Mucosa of descending colon (tissue), 3 donors: Measurements from ENCODE around the gene BCL2. TPM values are rescaled to one million over a fixed set of nuclear protein-coding genes. Genes with fewer than 3 reads are reported as not detected.

ENCODE experiments used
- ATAC-seq: fragments of 200-7000 bp; cut with Tn5 transposase; one replicate; pipeline ENCODE4 v1.9.1; 2020; ENCODE audit warnings: mild to moderate bottlenecking, moderate library complexity
- DNase-seq, 3 donors: peaks; one replicate each; pipeline ENCODE4 v3.0.0-alpha.2; 2020
- H3K36me3 ChIP-seq: fragments of 200-600 bp; one replicate; pipeline ENCODE4 v1.8.0; 2021; ENCODE audit warnings: low read depth, mild to moderate bottlenecking
- H3K4me1 ChIP-seq: fragments of 200-600 bp; one replicate; pipeline ENCODE4 v1.8.0; 2021; ENCODE audit warnings: low read depth, mild to moderate bottlenecking
- H3K4me3 ChIP-seq: fragments of 200-600 bp; one replicate; pipeline ENCODE4 v1.8.0; 2021; ENCODE audit warnings: mild to moderate bottlenecking
- H3K9me3 ChIP-seq: fragments of 200-600 bp; one replicate; pipeline ENCODE4 v1.8.0; 2021; ENCODE audit warnings: mild to moderate bottlenecking
- CTCF ChIP-seq: fragments of 200-600 bp; IDR thresholded peaks from one replicate; pipeline ENCODE4 v1.8.0; 2022; ENCODE audit warnings: antibody characterized with exemption, mild to moderate bottlenecking
- intact Hi-C, 2 donors: fragments of 100-400 bp; cut with DNase I in 1 of 2; cut with micrococcal nuclease in 1 of 2; formaldehyde crosslinking; loops; one replicate each; pipeline versions ENCODE4 v1.11.0 to v1.11.1; 2022; cut with DNase I, micrococcal nuclease
- total RNA-seq, 3 donors: library from RNA; stranded (reverse); fragmentation: NEBNext Ultra II Directional in 2 of 3; extraction: Animal tissue kit (Norgen Biotek cat#: 25700) in 2 of 3; gene quantifications; one replicate each; pipeline versions ENCODE4 v1.2.1 to v1.2.4, GENCODE V29; 2021 to 2023
- donor health status: DM: no; HTN: no; CAD: no; lungs with moderate emphysema.
- donor health status: DM: no; HTN: no; CAD: no.
- donor health status: DM: no; HTN: yes; CAD: no.

BCL2 gene
- total RNA-seq, 3 donors from 2014 or later, result 17.7 to 25.7 (median 20.5) TPM

- Histone ChIP-seq H3K36me3 (no peaks in the 10 kb centered on the region), H3K9me3 (no peaks in the 10 kb centered on the region), H3K4me3 (no peak overlapping the region), H3K4me1 (peaks cover 28% of the 10 kb centered on the region)
- TF ChIP-seq CTCF, result no peak
- DNase-seq (no peak), ATAC-seq (no peak)
- intact Hi-C loops, result loop anchor here in 1 of 2 donors (10.0 kb wide), 1 partner anchor 60 kb away; the partner anchor contains the start of gene BCL2
Measured at GRCh38 chr18:63254716-63255399, 64.7 kb downstream of the BCL2 start.

- intact Hi-C loops, result loop anchor here in 1 of 2 donors (10.0 kb wide), 1 partner anchor 61 kb away; the partner anchor contains the start of gene BCL2
- no peak for TF ChIP-seq CTCF
- ATAC-seq, result peak; percentile 51
Measured at GRCh38 chr18:63253428-63254372, 65.9 kb downstream of the BCL2 start.

GRCh38 chr18:63253014-63253413 is 66.6 kb downstream of the BCL2 start:
- TF ChIP-seq CTCF, result no peak
- DNase-seq (no peak), ATAC-seq (peak; percentile 89)
- no peaks in the 10 kb centered on the region for H3K9me3 ChIP-seq
- intact Hi-C loops, result loop anchor here in 1 of 2 donors (10.0 kb wide), 1 partner anchor 62 kb away; the partner anchor contains the start of gene BCL2
- H3K4me3 ChIP-seq, result no peak overlapping the region
- peaks cover 29% of the 10 kb centered on the region for H3K4me1 ChIP-seq
- H3K36me3 ChIP-seq, result no peaks in the 10 kb centered on the region

More at GRCh38 chr18:63253428-63254372, 65.9 kb downstream of the BCL2 start:
- H3K4me1 ChIP-seq, result peaks cover 29% of the 10 kb centered on the region
- DNase-seq, result no peak
- no peaks in the 10 kb centered on the region for H3K9me3 ChIP-seq
- no peak overlapping the region for H3K4me3 ChIP-seq
- H3K36me3 ChIP-seq, result no peaks in the 10 kb centered on the region

- intact Hi-C loops, result loop anchor here (10.0 kb wide), 1 partner anchor 65 kb away; the partner anchor contains the start of gene BCL2 (in 2 of the 2)
- H3K4me1 ChIP-seq, result peaks cover 29% of the 10 kb centered on the region
- no peak overlapping the region for H3K4me3 ChIP-seq
- DNase-seq, result peak in 1 of 3 donors; percentile 61
- ATAC-seq, result peak; percentile 80
- no peaks in the 10 kb centered on the region for H3K9me3 ChIP-seq
- TF ChIP-seq CTCF, result no peak
- no peaks in the 10 kb centered on the region for H3K36me3 ChIP-seq
Measured at GRCh38 chr18:63249771-63250170, 69.8 kb downstream of the BCL2 start.

- intact Hi-C loops, result loop anchor here in 1 of 2 donors (10.0 kb wide), 1 partner anchor 67 kb away; the partner anchor contains the start of gene BCL2
- Histone ChIP-seq H3K4me3 (no peak overlapping the region), H3K9me3 (no peaks in the 10 kb centered on the region), H3K36me3 (no peaks in the 10 kb centered on the region), H3K4me1 (peaks cover 21% of the 10 kb centered on the region)
- ATAC-seq, result no peak
- TF ChIP-seq CTCF, result no peak
- DNase-seq, result no peak
Measured at GRCh38 chr18:63247926-63248325, 71.6 kb downstream of the BCL2 start.
